ENCODE measurements around the gene UBA7. TPM values are rescaled to one million over a fixed set of nuclear protein-coding genes. Genes with fewer than 3 reads are reported as not detected.

Gene UBA7
- total RNA-seq, 1 donor from 2014 or later = 23.4 TPM

Other genes with a start within 250 kb of the UBA7 start
- gene APEH, start 139.6 kb downstream of the UBA7 start, total RNA-seq = 88.3 and 92.1 TPM in 2 replicates
- gene MST1, start 124.5 kb downstream of the UBA7 start, total RNA-seq = 1.5 and 2.2 TPM in 2 replicates
- gene RNF123, start 124.4 kb downstream of the UBA7 start, total RNA-seq = 14.8 and 23.2 TPM in 2 replicates
- gene AMIGO3, start 94.3 kb downstream of the UBA7 start, total RNA-seq = under 0.01 and 0.40 TPM in 2 replicates
- gene GMPPB, start 90.0 kb downstream of the UBA7 start, total RNA-seq = 12.9 and 19.4 TPM in 2 replicates
- gene IP6K1, start 27.4 kb downstream of the UBA7 start, total RNA-seq = 37.3 and 47.4 TPM in 2 replicates
- not detected in 2 replicates for gene CDHR4, start 14.1 kb downstream of the UBA7 start, total RNA-seq
- 12.3 and 17.2 TPM in 2 replicates for gene INKA1, start 10.7 kb downstream of the UBA7 start, total RNA-seq
- 1.2 and 2.4 TPM in 2 replicates for gene TRAIP, start 42.6 kb upstream of the UBA7 start, total RNA-seq
- under 0.01 TPM in 2 replicates for gene CAMKV, start 56.0 kb upstream of the UBA7 start, total RNA-seq
- gene MST1R, start 89.9 kb upstream of the UBA7 start, total RNA-seq = under 0.01 and 0.22 TPM in 2 replicates
- 5.7 and 7.9 TPM in 2 replicates for gene MON1A, start 115.9 kb upstream of the UBA7 start, total RNA-seq
- gene RBM6, start 126.2 kb upstream of the UBA7 start, total RNA-seq = 19.2 and 36.7 TPM in 2 replicates

Data from lung microvascular endothelial cell (primary cell).